Activated T-helper 2 cell treated with anti-CD3 and anti-CD28 coated beads, Interferon-gamma antibody, Interleukin-2, Interleukin-4, amounts not matched to agents 10 μg/mL and 5 μg/mL and 100 μg/mL, durations not matched to agents 14 hours and 24 hours and 36 hours (primary cell): ENCODE data around the gene SKIC8. TPM values are rescaled to one million over a fixed set of nuclear protein-coding genes. Genes with fewer than 3 reads are reported as not detected.

ENCODE experiments used
- DNase-seq: peaks from one replicate; pipeline ENCODE4 v3.0.0; 2021; ENCODE audit warnings: low spot score
- H3K27ac Mint-ChIP-seq: one replicate; pipeline ENCODE4 v1.8.0; 2021; ENCODE audit warnings: mixed read lengths
- H3K27me3 Mint-ChIP-seq: one replicate; pipeline ENCODE4 v1.8.0; 2021; ENCODE audit warnings: low read depth, mixed read lengths
- H3K36me3 Mint-ChIP-seq: one replicate; pipeline ENCODE4 v1.8.0; 2021; ENCODE audit warnings: low read depth, mixed read lengths
- H3K4me1 Mint-ChIP-seq: one replicate; pipeline ENCODE4 v1.8.0; 2021; ENCODE audit warnings: low read depth, mixed read lengths
- H3K4me3 Mint-ChIP-seq: one replicate; pipeline ENCODE4 v1.8.0; 2021; ENCODE audit warnings: low read depth, mild to moderate bottlenecking, moderate library complexity, mixed read lengths
- H3K9me3 Mint-ChIP-seq: one replicate; pipeline ENCODE4 v1.8.0; 2021; ENCODE audit warnings: mixed read lengths
- intact Hi-C: fragments of 100-400 bp; cut with micrococcal nuclease; formaldehyde crosslinking; loops from one replicate; pipeline ENCODE4 v1.15.1; 2023
- total RNA-seq: library from RNA; stranded (reverse); gene quantifications from 2 replicates; pipeline ENCODE4 v1.2.3, GENCODE V29; 2022

The SKIC8 gene
- total RNA-seq, 1 donor from 2014 or later: 51.2 TPM

GRCh38 chr15:78302579-78303312 is 3.3 kb upstream of the SKIC8 start:
- intact Hi-C loops: no loop called here
- Mint-ChIP-seq H3K36me3 (no peaks in the 10 kb centered on the region), H3K27ac (no peak overlapping the region), H3K27me3 (no peaks in the 10 kb centered on the region), H3K4me1 (peaks cover 8% of the 10 kb centered on the region), H3K9me3 (no peaks in the 10 kb centered on the region), H3K4me3 (no peak overlapping the region)
- DNase-seq: no peak

- Mint-ChIP-seq H3K9me3 (no peaks in the 10 kb centered on the region), H3K27me3 (no peaks in the 10 kb centered on the region), H3K4me3 (no peak overlapping the region), H3K27ac (no peak overlapping the region), H3K4me1 (peaks cover 11% of the 10 kb centered on the region), H3K36me3 (no peaks in the 10 kb centered on the region)
- intact Hi-C loops: no loop called here
- no peak for DNase-seq
Observed at GRCh38 chr15:78301828-78302227, 2.4 kb upstream of the SKIC8 start.

DNA sequence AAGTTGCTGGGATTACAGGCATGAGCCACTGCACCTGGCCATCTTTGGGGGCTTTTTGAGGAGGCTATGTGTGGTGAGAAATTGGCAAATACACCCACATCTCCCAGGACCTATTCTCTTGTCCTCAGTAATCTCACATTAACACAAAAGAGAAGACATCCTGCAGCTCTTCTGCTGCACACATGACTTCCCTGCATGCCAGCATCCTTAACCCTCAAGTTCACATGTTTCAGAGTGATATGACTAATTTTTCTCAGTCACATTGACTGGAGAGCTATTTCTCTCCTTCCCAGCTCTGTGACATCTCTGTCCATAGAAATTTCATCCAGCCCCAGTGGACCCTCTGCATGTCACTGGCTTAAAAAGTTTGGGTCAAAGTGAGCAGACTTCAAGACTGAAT is 1.9 kb upstream of the SKIC8 start:
- no peaks in the 10 kb centered on the region for H3K27me3 Mint-ChIP-seq
- H3K27ac Mint-ChIP-seq: no peak overlapping the region
- intact Hi-C loops: no loop called here
- peaks cover 11% of the 10 kb centered on the region for H3K4me1 Mint-ChIP-seq
- no peak overlapping the region for H3K4me3 Mint-ChIP-seq
- H3K36me3 Mint-ChIP-seq: no peaks in the 10 kb centered on the region
- no peak for DNase-seq
- H3K9me3 Mint-ChIP-seq: no peaks in the 10 kb centered on the region

DNA sequence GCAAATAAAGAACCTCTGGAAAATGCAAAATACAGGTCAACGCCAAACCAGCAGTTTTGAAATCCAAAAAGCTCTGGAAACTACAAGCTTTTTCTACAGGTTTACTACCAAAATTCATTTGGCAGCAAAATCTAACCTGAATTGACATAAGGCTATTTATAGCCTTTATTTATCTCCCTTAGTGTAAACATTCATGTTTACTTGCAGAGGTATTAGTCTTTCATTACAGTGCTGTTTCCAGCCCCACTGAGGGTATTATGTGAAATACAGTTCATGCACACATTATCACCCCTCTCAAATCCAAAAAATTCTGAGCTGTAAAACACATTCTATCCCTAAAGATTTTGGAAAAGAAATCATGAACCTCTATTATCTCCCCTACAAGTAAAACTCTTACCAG is 7.2 kb downstream of the SKIC8 start:
- no peak for DNase-seq
- Mint-ChIP-seq H3K27me3 (no peaks in the 10 kb centered on the region), H3K4me1 (peaks cover 5% of the 10 kb centered on the region), H3K9me3 (no peaks in the 10 kb centered on the region), H3K4me3 (no peak overlapping the region), H3K27ac (no peak overlapping the region), H3K36me3 (peaks cover 41% of the 10 kb centered on the region)
- intact Hi-C loops: no loop called here

DNA sequence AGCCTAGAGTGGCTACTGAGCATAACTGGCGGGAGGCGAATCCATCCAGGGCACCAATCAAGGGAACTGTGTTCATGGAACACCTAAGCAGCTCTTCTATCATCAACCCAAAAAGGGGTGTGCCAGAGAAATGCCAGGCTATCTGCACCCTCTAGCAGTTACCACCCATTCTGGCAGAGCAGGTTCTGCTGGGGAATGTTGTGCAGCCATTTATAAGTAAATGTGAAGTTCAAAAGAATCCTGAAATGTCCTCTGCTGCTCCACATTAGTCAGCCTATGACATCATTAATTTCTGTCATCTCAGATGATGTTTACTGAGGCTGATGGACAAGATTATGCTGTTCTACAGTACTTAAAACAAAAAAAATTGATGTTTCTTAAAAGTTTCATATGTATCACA is 7.7 kb downstream of the SKIC8 start:
- Mint-ChIP-seq H3K27me3 (no peaks in the 10 kb centered on the region), H3K27ac (no peak overlapping the region), H3K9me3 (no peaks in the 10 kb centered on the region), H3K36me3 (peaks cover 43% of the 10 kb centered on the region), H3K4me3 (no peak overlapping the region), H3K4me1 (peaks cover 2% of the 10 kb centered on the region)
- intact Hi-C loops: no loop called here
- no peak for DNase-seq

GRCh38 chr15:78291052-78291451 is 8.4 kb downstream of the SKIC8 start:
- Mint-ChIP-seq H3K4me1 (peaks cover 2% of the 10 kb centered on the region), H3K36me3 (peaks cover 49% of the 10 kb centered on the region)

DNA sequence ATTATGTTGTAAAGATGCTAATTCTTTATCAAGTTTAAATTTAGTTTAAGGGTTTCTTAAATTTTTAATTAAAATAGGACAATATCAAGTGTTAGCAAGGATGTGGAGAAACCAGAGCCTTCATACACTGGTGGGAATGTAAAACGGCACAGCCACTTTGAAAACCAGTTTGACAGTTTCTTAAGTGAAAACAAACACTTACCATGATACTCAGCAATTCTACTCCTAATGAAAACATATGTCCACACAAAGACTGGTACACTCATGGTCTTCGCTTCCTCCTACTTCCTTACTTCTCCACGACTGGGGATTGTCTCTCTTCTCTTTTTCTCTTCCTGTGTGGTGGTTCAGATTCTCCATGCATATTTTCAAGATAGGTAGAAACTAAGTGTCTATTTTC is 9.2 kb downstream of the SKIC8 start:
- Mint-ChIP-seq H3K4me3 (no peak overlapping the region), H3K4me1 (peaks cover 2% of the 10 kb centered on the region), H3K27ac (no peak overlapping the region), H3K27me3 (no peaks in the 10 kb centered on the region), H3K36me3 (peaks cover 52% of the 10 kb centered on the region), H3K9me3 (no peaks in the 10 kb centered on the region)
- no peak for DNase-seq
- intact Hi-C loops: no loop called here

More at GRCh38 chr15:78291052-78291451, 8.4 kb downstream of the SKIC8 start:
- Mint-ChIP-seq H3K4me3 (no peak overlapping the region), H3K9me3 (no peaks in the 10 kb centered on the region), H3K27me3 (no peaks in the 10 kb centered on the region), H3K27ac (no peak overlapping the region)
- intact Hi-C loops: no loop called here
- no peak for DNase-seq

DNA sequence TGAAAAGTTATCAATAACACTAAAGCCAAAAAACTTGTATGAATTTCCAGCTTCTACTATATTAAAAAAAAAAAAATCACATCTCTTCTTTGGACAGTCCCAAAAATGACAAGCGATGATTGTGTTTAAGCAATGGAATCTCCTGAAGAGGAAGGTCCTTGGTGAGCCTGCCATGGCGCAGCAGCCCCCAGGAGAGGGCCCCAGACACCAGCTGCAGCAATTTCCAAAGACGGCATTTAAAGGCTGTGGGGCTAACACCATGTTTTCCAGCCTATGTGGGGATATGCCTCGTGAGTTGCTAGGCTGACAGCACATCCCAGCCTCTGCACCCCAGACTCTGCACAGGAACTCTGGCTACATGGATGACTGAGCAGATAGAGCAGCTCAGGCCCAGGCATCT is 14.7 kb downstream of the SKIC8 start:
- H3K36me3 Mint-ChIP-seq: peaks cover 62% of the 10 kb centered on the region
- no peaks in the 10 kb centered on the region for H3K4me1 Mint-ChIP-seq
- H3K9me3 Mint-ChIP-seq: no peaks in the 10 kb centered on the region
- H3K4me3 Mint-ChIP-seq: no peak overlapping the region
- no peaks in the 10 kb centered on the region for H3K27me3 Mint-ChIP-seq
- intact Hi-C loops: no loop called here
- no peak for DNase-seq
- H3K27ac Mint-ChIP-seq: no peak overlapping the region

DNA sequence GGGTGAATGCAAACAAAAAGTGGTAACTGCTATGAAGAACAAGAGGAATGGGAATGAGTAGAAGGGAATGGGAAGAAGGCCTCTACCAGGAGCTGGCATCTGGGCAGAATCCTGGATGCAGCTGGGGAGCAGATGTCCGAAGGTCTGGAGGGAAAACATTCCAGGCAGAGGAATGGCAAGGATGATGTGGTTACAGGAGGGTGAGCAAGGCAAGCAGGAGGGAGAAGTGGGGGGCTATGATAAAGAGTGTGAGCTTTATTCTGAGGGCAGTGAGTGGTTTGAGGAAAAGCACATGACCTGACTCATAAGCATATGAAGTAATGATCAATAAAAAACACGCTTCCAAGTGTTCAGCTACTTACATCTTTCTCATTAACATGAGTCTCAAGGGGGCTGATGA is 17.1 kb downstream of the SKIC8 start:
- intact Hi-C loops: no loop called here
- Mint-ChIP-seq H3K27me3 (no peaks in the 10 kb centered on the region), H3K36me3 (peaks cover 57% of the 10 kb centered on the region), H3K9me3 (no peaks in the 10 kb centered on the region), H3K4me1 (no peaks in the 10 kb centered on the region), H3K27ac (no peak overlapping the region), H3K4me3 (no peak overlapping the region)
- DNase-seq: no peak

DNA sequence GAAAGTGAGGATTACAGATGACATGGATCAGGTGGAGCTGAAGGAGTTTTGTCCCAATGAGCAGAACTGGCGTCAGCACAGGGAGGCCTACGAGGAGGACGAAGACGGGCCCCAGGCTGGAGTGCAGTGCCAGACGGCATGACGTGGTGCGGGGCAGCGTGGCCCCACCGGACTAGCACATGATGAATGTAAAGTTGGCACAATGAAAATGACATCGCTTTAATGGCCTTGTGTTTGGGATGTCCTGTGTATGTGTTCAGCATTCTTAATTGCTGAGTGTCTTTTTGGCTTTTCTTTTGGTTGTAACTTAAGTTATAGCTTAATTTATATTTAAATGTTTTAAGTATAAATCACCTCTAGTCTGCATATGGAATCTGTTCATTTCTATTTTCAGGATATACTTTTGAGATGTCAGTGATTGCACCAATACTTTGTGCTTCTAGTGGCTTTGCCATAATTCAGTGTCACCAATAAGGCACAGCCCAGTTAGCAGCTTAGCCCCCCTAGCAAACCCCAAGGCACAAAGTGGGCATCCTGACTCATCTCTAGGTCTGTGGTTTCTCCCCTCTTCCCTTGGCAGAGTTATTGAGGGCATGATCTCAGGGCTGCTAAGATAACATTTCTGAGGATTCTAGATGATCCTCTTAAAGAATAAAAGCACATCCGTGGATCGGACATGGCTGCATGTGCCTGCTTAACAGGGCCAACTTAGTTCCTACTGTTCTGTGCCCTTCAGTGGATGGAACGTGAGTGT is 18.9 kb downstream of the SKIC8 start:
- intact Hi-C loops: no loop called here
- Mint-ChIP-seq H3K9me3 (no peaks in the 10 kb centered on the region), H3K27ac (no peak overlapping the region), H3K4me3 (no peak overlapping the region), H3K36me3 (peaks cover 45% of the 10 kb centered on the region), H3K4me1 (no peaks in the 10 kb centered on the region), H3K27me3 (no peaks in the 10 kb centered on the region)
- no peak for DNase-seq

DNA sequence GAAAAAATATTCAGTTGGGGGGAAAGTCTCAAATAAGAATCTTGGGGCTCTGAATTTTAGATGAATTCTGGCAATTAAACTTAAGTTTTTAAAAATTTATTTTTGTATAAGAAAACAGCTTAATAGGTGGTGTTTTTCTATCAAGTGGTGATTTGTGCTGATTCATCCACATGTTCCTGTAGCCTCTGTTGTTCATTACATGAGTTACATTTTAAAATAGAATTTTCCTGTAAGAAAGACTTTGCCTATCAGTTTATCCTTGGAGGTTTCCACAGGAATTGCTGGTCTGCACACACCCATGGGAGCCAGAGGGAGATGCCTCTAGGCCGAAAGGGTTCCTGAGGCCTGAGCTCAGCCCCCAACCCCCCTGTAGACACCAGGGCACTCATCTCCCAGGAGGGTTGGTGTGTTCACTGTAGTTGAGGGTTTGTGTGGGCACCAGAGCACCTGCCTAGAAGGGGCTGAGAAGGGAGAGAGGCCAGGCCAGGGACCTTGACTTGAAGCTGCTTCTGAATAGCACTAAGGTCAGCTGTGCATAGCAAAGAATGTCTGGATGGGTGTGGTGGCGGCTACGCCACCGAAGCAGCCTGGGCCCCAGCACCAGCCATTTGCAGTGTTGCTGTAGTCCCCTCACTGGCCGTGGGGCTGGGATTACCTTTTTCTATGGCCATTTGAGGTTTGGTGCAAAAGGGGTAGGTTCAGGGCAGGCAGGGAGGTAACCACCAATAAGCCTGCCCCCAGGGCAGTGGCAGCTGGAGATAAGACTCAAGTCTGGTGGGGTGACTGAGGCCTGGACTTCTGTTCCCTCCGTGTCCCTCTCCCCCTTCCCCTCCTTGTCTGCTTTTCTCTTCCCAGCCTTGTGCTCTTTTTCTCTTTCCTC is 23.1 kb downstream of the SKIC8 start:
- H3K4me3 Mint-ChIP-seq: no peak overlapping the region
- no peak for DNase-seq
- intact Hi-C loops: loop anchor here (10.0 kb wide), 1 partner anchor 218 kb away; no protein-coding TSS in a partner anchor
- no peaks in the 10 kb centered on the region for H3K4me1 Mint-ChIP-seq
- H3K9me3 Mint-ChIP-seq: no peaks in the 10 kb centered on the region
- H3K27me3 Mint-ChIP-seq: no peaks in the 10 kb centered on the region
- peaks cover 55% of the 10 kb centered on the region for H3K36me3 Mint-ChIP-seq
- no peak overlapping the region for H3K27ac Mint-ChIP-seq

- Mint-ChIP-seq H3K27ac (no peak overlapping the region), H3K9me3 (no peaks in the 10 kb centered on the region), H3K4me1 (no peaks in the 10 kb centered on the region), H3K27me3 (no peaks in the 10 kb centered on the region), H3K36me3 (peaks cover 50% of the 10 kb centered on the region), H3K4me3 (no peak overlapping the region)
- intact Hi-C loops: loop anchor here (10.0 kb wide), 1 partner anchor 220 kb away; no protein-coding TSS in a partner anchor
- no peak for DNase-seq
Observed at GRCh38 chr15:78274994-78275393, 24.4 kb downstream of the SKIC8 start.
